IgD-negative memory B cell (primary cell): ENCODE results near the gene SLC26A8. TPM values are rescaled to one million over a fixed set of nuclear protein-coding genes. Genes with fewer than 3 reads are reported as not detected.

Experiments used
- H3K27ac Mint-ChIP-seq, 3 donors: one replicate each; pipeline ENCODE4 v1.8.0; 2020 to 2022; ENCODE audit warnings: mild to moderate bottlenecking in 3 of 3, mixed read lengths in 3 of 3, moderate library complexity in 1 of 3
- H3K27me3 Mint-ChIP-seq: one replicate; pipeline ENCODE4 v1.8.0; 2021; ENCODE audit warnings: mixed read lengths
- H3K36me3 Mint-ChIP-seq: one replicate; pipeline ENCODE4 v1.8.0; 2020; ENCODE audit warnings: mild to moderate bottlenecking, mixed read lengths
- H3K4me1 Mint-ChIP-seq, 3 donors: one replicate each; pipeline ENCODE4 v1.8.0; 2020 to 2022; ENCODE audit warnings: mixed read lengths in 3 of 3, mild to moderate bottlenecking in 1 of 3
- H3K4me3 Mint-ChIP-seq, 4 donors: one replicate each; pipeline ENCODE4 v1.8.0; 2020 to 2022; ENCODE audit warnings: mild to moderate bottlenecking in 4 of 4, mixed read lengths in 4 of 4, moderate library complexity in 3 of 4
- H3K9me3 Mint-ChIP-seq, 3 donors: one replicate each; pipeline ENCODE4 v1.8.0; 2020 to 2021; ENCODE audit warnings: mixed read lengths in 3 of 3, mild to moderate bottlenecking in 1 of 3
- polyA plus RNA-seq: library from polyadenylated mRNA; unstranded; fragments of 300-500 nt; fragmentation: Illumina TruSeq; gene quantifications from one replicate; pipeline ENCODE4 v1.2.3, GENCODE V29; 2021

SLC26A8 gene
- polyA plus RNA-seq, 1 donor from 2014 or later: not detected

GRCh38 chr6:36063318-36064060 lies 39.0 kb upstream of the SLC26A8 start:
- Mint-ChIP-seq H3K4me1 (peaks cover 9 to 34% (median 23%) of the 10 kb centered on the region in 3 donors), H3K4me3 (peak overlapping the region in 1 of 4 donors; percentile 49), H3K36me3 (peaks cover 7% of the 10 kb centered on the region), H3K27ac (no peak overlapping the region), H3K27me3 (no peaks in the 10 kb centered on the region), H3K9me3 (no peaks in the 10 kb centered on the region)

GRCh38 chr6:36062247-36062646 lies 37.8 kb upstream of the SLC26A8 start:
- peaks cover 10% of the 10 kb centered on the region for H3K36me3 Mint-ChIP-seq
- H3K27ac Mint-ChIP-seq: no peak overlapping the region
- no peaks in the 10 kb centered on the region for H3K9me3 Mint-ChIP-seq
- no peaks in the 10 kb centered on the region for H3K27me3 Mint-ChIP-seq
- no peak overlapping the region for H3K4me3 Mint-ChIP-seq
- H3K4me1 Mint-ChIP-seq: peaks cover 7 to 21% (median 19%) of the 10 kb centered on the region in 3 donors

GRCh38 chr6:36061236-36061635 lies 36.8 kb upstream of the SLC26A8 start:
- Mint-ChIP-seq H3K4me3 (no peak overlapping the region), H3K27ac (no peak overlapping the region), H3K36me3 (peaks cover 10% of the 10 kb centered on the region), H3K27me3 (no peaks in the 10 kb centered on the region), H3K4me1 (peaks cover 7 to 17% (median 15%) of the 10 kb centered on the region in 3 donors), H3K9me3 (no peaks in the 10 kb centered on the region)

- H3K27ac Mint-ChIP-seq: no peak overlapping the region
- no peaks in the 10 kb centered on the region for H3K27me3 Mint-ChIP-seq
- peaks cover 6% of the 10 kb centered on the region for H3K36me3 Mint-ChIP-seq
- H3K9me3 Mint-ChIP-seq: no peaks in the 10 kb centered on the region
- peaks cover 3 to 9% (median 4%) of the 10 kb centered on the region in 3 donors for H3K4me1 Mint-ChIP-seq
- H3K4me3 Mint-ChIP-seq: no peak overlapping the region
Measured at GRCh38 chr6:36056178-36056577, 31.7 kb upstream of the SLC26A8 start.

- Mint-ChIP-seq H3K27ac (no peak overlapping the region), H3K4me3 (no peak overlapping the region), H3K36me3 (peaks cover 5% of the 10 kb centered on the region), H3K9me3 (no peaks in the 10 kb centered on the region), H3K27me3 (no peaks in the 10 kb centered on the region), H3K4me1 (peaks cover 0 to 4% (median 3%) of the 10 kb centered on the region in 3 donors)
Measured at GRCh38 chr6:36054956-36055355, 30.5 kb upstream of the SLC26A8 start.

- H3K27me3 Mint-ChIP-seq: no peaks in the 10 kb centered on the region
- no peak overlapping the region for H3K4me3 Mint-ChIP-seq
- H3K36me3 Mint-ChIP-seq: peaks cover 3% of the 10 kb centered on the region
- no peak overlapping the region for H3K27ac Mint-ChIP-seq
- H3K4me1 Mint-ChIP-seq: peaks cover 0 to 4% (median 3%) of the 10 kb centered on the region in 3 donors
- no peaks in the 10 kb centered on the region for H3K9me3 Mint-ChIP-seq
Measured at GRCh38 chr6:36054415-36054814, 30.0 kb upstream of the SLC26A8 start.

GRCh38 chr6:36053878-36054277 lies 29.4 kb upstream of the SLC26A8 start:
- H3K27ac Mint-ChIP-seq: no peak overlapping the region
- no peak overlapping the region for H3K4me3 Mint-ChIP-seq
- no peaks in the 10 kb centered on the region for H3K27me3 Mint-ChIP-seq
- H3K9me3 Mint-ChIP-seq: no peaks in the 10 kb centered on the region
- H3K36me3 Mint-ChIP-seq: peaks cover 3% of the 10 kb centered on the region
- H3K4me1 Mint-ChIP-seq: peaks cover 0 to 4% (median 3%) of the 10 kb centered on the region in 3 donors

GRCh38 chr6:36052097-36052496 lies 27.7 kb upstream of the SLC26A8 start:
- Mint-ChIP-seq H3K36me3 (peaks cover 2% of the 10 kb centered on the region), H3K4me1 (peaks cover 3 to 7% (median 6%) of the 10 kb centered on the region in 3 donors), H3K27ac (no peak overlapping the region), H3K27me3 (no peaks in the 10 kb centered on the region), H3K4me3 (no peak overlapping the region), H3K9me3 (no peaks in the 10 kb centered on the region)

- Mint-ChIP-seq H3K27ac (no peak overlapping the region), H3K4me1 (peaks cover 7 to 9% (median 8%) of the 10 kb centered on the region in 3 donors), H3K9me3 (no peaks in the 10 kb centered on the region), H3K4me3 (no peak overlapping the region), H3K27me3 (no peaks in the 10 kb centered on the region), H3K36me3 (peaks cover 2% of the 10 kb centered on the region)
Measured at GRCh38 chr6:36050947-36051710, 26.7 kb upstream of the SLC26A8 start.

- H3K4me3 Mint-ChIP-seq: no peak overlapping the region
- H3K27ac Mint-ChIP-seq: no peak overlapping the region
- no peaks in the 10 kb centered on the region for H3K27me3 Mint-ChIP-seq
- H3K9me3 Mint-ChIP-seq: no peaks in the 10 kb centered on the region
- H3K36me3 Mint-ChIP-seq: peaks cover 2% of the 10 kb centered on the region
- H3K4me1 Mint-ChIP-seq: peaks cover 4 to 8% (median 7%) of the 10 kb centered on the region in 3 donors
Measured at GRCh38 chr6:36050305-36050704, 25.9 kb upstream of the SLC26A8 start.

GRCh38 chr6:36049582-36049981 lies 25.1 kb upstream of the SLC26A8 start:
- H3K36me3 Mint-ChIP-seq: peaks cover 2% of the 10 kb centered on the region

GRCh38 chr6:36042618-36043260 lies 18.3 kb upstream of the SLC26A8 start:
- Mint-ChIP-seq H3K27ac (no peak overlapping the region), H3K4me1 (peaks cover 32 to 56% (median 51%) of the 10 kb centered on the region in 3 donors), H3K4me3 (no peak overlapping the region), H3K27me3 (no peaks in the 10 kb centered on the region), H3K36me3 (peaks cover 4% of the 10 kb centered on the region), H3K9me3 (no peaks in the 10 kb centered on the region)

More at GRCh38 chr6:36049582-36049981, 25.1 kb upstream of the SLC26A8 start:
- no peak overlapping the region for H3K27ac Mint-ChIP-seq
- no peak overlapping the region for H3K4me3 Mint-ChIP-seq
- H3K27me3 Mint-ChIP-seq: no peaks in the 10 kb centered on the region
- no peaks in the 10 kb centered on the region for H3K9me3 Mint-ChIP-seq
- H3K4me1 Mint-ChIP-seq: peaks cover 4 to 8% (median 8%) of the 10 kb centered on the region in 3 donors

GRCh38 chr6:36040958-36041357 lies 16.5 kb upstream of the SLC26A8 start:
- Mint-ChIP-seq H3K4me3 (no peak overlapping the region), H3K27me3 (no peaks in the 10 kb centered on the region), H3K9me3 (no peaks in the 10 kb centered on the region), H3K27ac (no peak overlapping the region), H3K36me3 (peaks cover 1% of the 10 kb centered on the region), H3K4me1 (peaks cover 35 to 55% (median 51%) of the 10 kb centered on the region in 3 donors)

- Mint-ChIP-seq H3K4me1 (peaks cover 38 to 61% (median 58%) of the 10 kb centered on the region in 3 donors), H3K9me3 (no peaks in the 10 kb centered on the region), H3K4me3 (peak overlapping the region in 1 of 4 donors; percentile 51), H3K36me3 (peaks cover 1% of the 10 kb centered on the region), H3K27ac (peak overlapping the region in 1 of 3 donors; percentile 83), H3K27me3 (no peaks in the 10 kb centered on the region)
Measured at GRCh38 chr6:36039112-36039511, 14.7 kb upstream of the SLC26A8 start.
